PC-9 (cell line): Measurements from ENCODE around the gene FBN3. TPM values are rescaled to one million over a fixed set of nuclear protein-coding genes. Genes with fewer than 3 reads are reported as not detected.

Experiments used
- BruUV-seq: library from RNA; stranded (reverse); fragments of 400-500 nt; replicated peaks from 2 replicates; lab custom pipeline; 2021; lab: Mats Ljungman, UMichigan
- CTCF ChIA-PET: fragments of 300-600 bp; sonication (Branson Sonifier 250); formaldehyde crosslinking; loops from one replicate; lab custom pipeline; 2022; ENCODE audit warnings: antibody characterized with exemption; lab: Charles Lee
- POLR2A ChIA-PET: fragments of 300-600 bp; sonication (Branson Sonifier 250); formaldehyde crosslinking; loops from one replicate; lab custom pipeline; 2022; ENCODE audit warnings: antibody characterized with exemption; ENCODE audit not compliant: unreplicated experiment; lab: Charles Lee
- DNase-seq, 2 experiments: peaks; one replicate each; pipeline versions ENCODE4 v3.0.0 to v3.0.0-alpha.2; 2015 to 2022; ENCODE audit warnings: mixed read lengths in 1 of 2
- H2AFZ ChIP-seq: fragments of 200-600 bp; sonication (generic); 2 replicates; pipeline ENCODE4 v1.8.1; 2017; ENCODE audit warnings: antibody characterized with exemption
- H3F3A ChIP-seq: fragments of 200-600 bp; sonication (generic); 2 replicates; pipeline ENCODE4 v1.8.1; 2017; ENCODE audit warnings: antibody characterized with exemption, mild to moderate bottlenecking, low read depth; ENCODE audit not compliant: insufficient read depth
- H3K27ac ChIP-seq: fragments of 200-600 bp; sonication (generic); 2 replicates; pipeline ENCODE4 v1.6.1; 2016; ENCODE audit warnings: mixed run types
- H3K27me3 ChIP-seq: fragments of 200-600 bp; sonication (generic); 2 replicates; pipeline ENCODE4 v1.6.1; 2016; ENCODE audit warnings: low read depth, mixed run types; ENCODE audit not compliant: insufficient read depth
- H3K36me3 ChIP-seq: fragments of 200-600 bp; sonication (generic); 2 replicates; pipeline ENCODE4 v1.6.1; 2016; ENCODE audit warnings: low read depth, mixed run types
- H3K4me1 ChIP-seq: fragments of 200-600 bp; sonication (generic); replicated peaks from 2 replicates; pipeline ENCODE4 v1.6.1; 2016; ENCODE audit warnings: mixed run types; ENCODE audit not compliant: insufficient read depth
- H3K4me2 ChIP-seq: fragments of 200-600 bp; sonication (generic); 2 replicates; pipeline ENCODE4 v1.6.1; 2017; ENCODE audit warnings: mixed run types
- H3K4me3 ChIP-seq: fragments of 200-600 bp; sonication (generic); 2 replicates; pipeline ENCODE4 v1.6.1; 2016; ENCODE audit warnings: mixed run types
- H3K79me2 ChIP-seq: fragments of 200-600 bp; sonication (generic); 2 replicates; pipeline ENCODE4 v1.6.1; 2017; ENCODE audit warnings: low read depth, mixed run types
- H3K9me2 ChIP-seq: fragments of 200-600 bp; sonication (generic); 2 replicates; pipeline ENCODE4 v1.8.1; 2017; ENCODE audit warnings: mild to moderate bottlenecking; ENCODE audit not compliant: insufficient read depth
- H3K9me3 ChIP-seq: fragments of 200-600 bp; sonication (generic); 2 replicates; pipeline ENCODE4 v1.8.1; 2016; ENCODE audit warnings: low read depth; ENCODE audit not compliant: insufficient read depth
- H4K20me1 ChIP-seq: fragments of 200-600 bp; sonication (generic); 2 replicates; pipeline ENCODE4 v1.8.1; 2017; ENCODE audit not compliant: insufficient read depth
- CTCF ChIP-seq: fragments of 200-600 bp; sonication (generic); conservative IDR thresholded peaks from 2 replicates; pipeline ENCODE4 v1.6.1; 2017; ENCODE audit warnings: mixed run types, antibody characterized with exemption, mild to moderate bottlenecking, moderate library complexity
- EZH2 ChIP-seq: fragments of 200-600 bp; sonication (generic); IDR thresholded peaks from 2 replicates; pipeline ENCODE4 v1.8.0; 2017; ENCODE audit warnings: antibody characterized with exemption, low read depth
- intact Hi-C: fragments of 100-400 bp; cut with micrococcal nuclease; formaldehyde crosslinking; loops from one replicate; pipeline ENCODE4 v1.10.0; 2022; ENCODE audit not compliant: unreplicated experiment
- total RNA-seq: library from RNA; stranded (reverse); gene quantifications from 2 replicates; pipeline ENCODE4 v1.2.3, GENCODE V29; 2021

FBN3 gene
- total RNA-seq, 1 experiment from 2014 or later: not detected

- intact Hi-C loops: no loop called here
- no peak for DNase-seq
- CTCF ChIA-PET: no interaction called here
- Histone ChIP-seq H3K9me2 (no peaks in the 10 kb centered on the region), H3K79me2 (no peaks in the 10 kb centered on the region), H3K4me1 (peaks cover 10% of the 10 kb centered on the region; the same call in 1 of the 2 replicates), H3K27ac (no peak overlapping the region), H3K4me3 (no peak overlapping the region), H3F3A (no peaks in the 10 kb centered on the region; the same call in 1 of the 2 replicates), H3K27me3 (peaks cover 17% of the 10 kb centered on the region; the same call in 1 of the 2 replicates), H3K9me3 (no peaks in the 10 kb centered on the region), H3K4me2 (no peak overlapping the region), H2AFZ (no peak overlapping the region), H4K20me1 (no peaks in the 10 kb centered on the region), H3K36me3 (no peaks in the 10 kb centered on the region)
- POLR2A ChIA-PET: no interaction called here
- no peak for TF ChIP-seq CTCF
- TF ChIP-seq EZH2: no peak
- no TSS peak for BruUV-seq
These were observed 65.2 kb downstream of the FBN3 start for GRCh38 chr19:8084152-8084551.

DNA sequence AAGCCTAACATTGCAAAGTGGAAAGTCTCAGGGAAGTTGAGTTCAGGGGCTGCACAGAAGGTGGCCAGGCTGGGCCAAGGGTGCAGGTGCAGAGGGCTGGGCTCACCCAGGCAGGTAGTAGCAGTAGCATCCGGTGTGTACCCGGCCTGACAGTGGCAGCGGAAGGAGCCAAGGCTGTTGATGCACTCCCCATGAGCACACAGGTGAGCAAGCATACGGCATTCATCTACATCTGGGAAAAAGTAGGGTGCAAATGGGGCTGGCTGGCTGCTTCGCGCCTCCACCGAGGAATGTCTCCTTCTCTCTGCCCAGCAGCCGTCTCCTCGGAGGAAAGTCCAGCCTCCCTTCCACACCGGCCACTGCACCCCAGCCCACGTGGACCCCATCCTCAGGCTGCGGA lies 66.3 kb downstream of the FBN3 start:
- Histone ChIP-seq H4K20me1 (no peaks in the 10 kb centered on the region), H3K9me2 (no peaks in the 10 kb centered on the region), H3K4me2 (no peak overlapping the region), H3K9me3 (no peaks in the 10 kb centered on the region), H3F3A (no peaks in the 10 kb centered on the region; the same call in 1 of the 2 replicates), H3K27ac (no peak overlapping the region), H3K36me3 (no peaks in the 10 kb centered on the region), H3K79me2 (no peaks in the 10 kb centered on the region), H3K4me1 (peaks cover 10% of the 10 kb centered on the region; the same call in 1 of the 2 replicates), H2AFZ (no peak overlapping the region), H3K4me3 (no peak overlapping the region), H3K27me3 (peaks cover 9% of the 10 kb centered on the region; the same call in 1 of the 2 replicates)
- no peak for TF ChIP-seq CTCF
- no peak for TF ChIP-seq EZH2
- no peak for DNase-seq
- CTCF ChIA-PET: no interaction called here
- BruUV-seq: no TSS peak
- intact Hi-C loops: no loop called here
- POLR2A ChIA-PET: no interaction called here

DNA sequence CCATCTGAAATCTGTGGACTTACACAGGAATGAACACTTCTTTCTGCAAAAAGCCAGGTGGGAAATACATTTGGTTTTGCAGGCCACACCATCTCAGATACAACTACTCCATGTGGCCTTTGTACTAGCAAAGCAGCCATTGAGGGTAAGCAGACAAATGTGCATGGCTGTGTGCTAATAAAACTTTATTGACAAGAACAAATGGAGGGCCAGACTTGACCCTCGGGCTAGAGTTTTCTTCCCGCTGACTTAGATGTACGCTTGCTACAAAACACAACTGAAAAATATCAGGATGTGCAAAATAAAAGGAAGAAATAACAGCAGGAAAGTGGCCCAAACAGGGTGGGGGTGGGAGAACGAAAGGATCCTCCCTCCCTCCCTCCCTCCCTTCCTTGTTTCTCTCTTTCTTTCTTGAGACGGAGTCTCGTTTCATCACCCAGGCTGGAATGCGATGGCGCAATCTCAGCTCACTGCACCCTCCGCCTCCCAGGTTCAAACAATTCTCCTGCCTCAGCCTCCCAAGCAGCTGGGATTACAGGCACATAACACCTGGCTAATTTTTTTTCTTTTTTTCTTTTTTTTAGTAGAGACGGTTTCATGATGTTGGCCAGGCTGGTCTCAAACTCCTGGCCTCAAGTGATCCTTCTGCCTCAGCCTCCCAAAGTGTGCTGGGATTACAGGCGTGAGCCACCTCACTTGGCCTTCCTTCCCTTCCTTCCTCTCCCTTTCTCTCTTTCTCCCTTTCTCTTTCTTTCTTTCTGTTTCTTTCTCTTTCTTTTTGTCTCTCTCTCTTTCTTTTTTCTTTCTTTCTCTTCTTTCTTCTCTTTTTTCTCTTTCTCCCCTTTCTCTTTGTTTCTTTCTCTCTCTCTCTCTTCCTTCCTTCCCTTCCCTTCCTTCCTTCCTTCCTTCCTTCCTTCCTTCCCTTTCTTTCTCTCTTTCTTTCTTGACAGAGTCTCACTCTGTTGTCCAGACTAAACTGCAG lies 67.5 kb downstream of the FBN3 start:
- POLR2A ChIA-PET: interaction anchor here (0.6 kb wide), 1 partner anchor 36 kb away, joined by 7 read pairs; no protein-coding TSS in a partner anchor
- Histone ChIP-seq H3K4me3 (no peak overlapping the region), H2AFZ (no peak overlapping the region), H3K4me1 (peaks cover 10% of the 10 kb centered on the region; the same call in 1 of the 2 replicates), H3K79me2 (no peaks in the 10 kb centered on the region), H3K9me3 (no peaks in the 10 kb centered on the region), H3K27me3 (peaks cover 5% of the 10 kb centered on the region; the same call in 1 of the 2 replicates), H3K27ac (no peak overlapping the region), H3K9me2 (no peaks in the 10 kb centered on the region), H4K20me1 (no peaks in the 10 kb centered on the region), H3F3A (no peaks in the 10 kb centered on the region; the same call in 1 of the 2 replicates), H3K36me3 (no peaks in the 10 kb centered on the region), H3K4me2 (no peak overlapping the region)
- DNase-seq: peak in 1 of 2 experiments; percentile 24
- CTCF ChIA-PET: no interaction called here
- TF ChIP-seq EZH2: no peak
- no peak for TF ChIP-seq CTCF
- BruUV-seq: no TSS peak
- intact Hi-C loops: no loop called here
